GM12865 (cell line): ENCODE data around the gene MYRFL.

Source experiments
- DNase-seq: peaks from one replicate; pipeline ENCODE4 v3.0.0; 2010; ENCODE audit warnings: low read depth
- H3K4me3 ChIP-seq: 2 replicates; pipeline ENCODE4 v1.5.1; 2011; ENCODE audit warnings: mild to moderate bottlenecking, low read depth, low read length, control low read depth
- CTCF ChIP-seq: IDR thresholded peaks from 2 replicates; pipeline ENCODE4 v1.5.1; 2011; ENCODE audit warnings: low read length, control low read depth, low read depth, inconsistent platforms; ENCODE audit not compliant: insufficient read depth; ENCODE audit errors: missing control alignments

MYRFL gene

GRCh38 chr12:69951108-69951507, 126.1 kb downstream of the MYRFL start:
- H3K4me3 ChIP-seq, result no peak overlapping the region
- no peak for DNase-seq
- TF ChIP-seq CTCF, result no peak

DNA sequence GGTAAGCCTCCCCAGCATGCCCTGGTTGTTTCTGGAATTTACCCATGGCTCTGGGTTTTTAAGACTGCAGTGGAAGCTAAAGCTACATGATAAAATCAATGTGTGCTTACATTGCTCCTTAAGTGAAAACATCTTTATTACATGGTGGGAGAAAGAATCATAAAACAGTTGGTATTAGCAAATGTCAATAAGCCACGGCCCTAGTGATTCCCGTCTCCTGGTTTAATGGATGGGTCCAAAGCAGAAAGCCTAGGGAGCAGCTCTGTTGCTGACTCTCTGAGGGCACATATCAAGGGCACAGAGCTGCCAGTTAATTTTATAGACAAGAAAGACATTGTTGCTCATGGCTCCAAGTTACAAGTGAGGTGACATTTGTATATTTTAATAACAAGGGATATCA, 127.9 kb downstream of the MYRFL start:
- H3K4me3 ChIP-seq, result no peak overlapping the region
- no peak for DNase-seq
- TF ChIP-seq CTCF, result no peak

DNA sequence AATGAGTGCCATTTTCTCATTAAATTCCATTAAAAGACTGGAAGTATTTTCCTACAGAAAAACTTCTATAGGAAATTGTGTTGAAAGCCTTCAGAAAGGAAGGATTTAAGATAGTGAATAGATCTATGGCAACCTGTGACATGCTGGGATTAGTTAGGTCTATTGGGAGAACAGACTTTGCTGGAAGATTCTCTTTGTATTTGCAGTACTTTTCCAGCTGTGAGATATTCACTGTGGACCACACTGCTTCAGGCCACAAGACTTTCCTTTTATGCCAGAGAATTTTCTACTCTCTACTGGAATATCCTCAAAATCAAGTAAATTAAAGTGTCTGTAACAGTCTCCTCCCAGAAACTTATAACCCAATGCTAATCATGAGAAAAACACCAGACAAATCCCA, 136.2 kb downstream of the MYRFL start:
- TF ChIP-seq CTCF, result no peak
- no peak for DNase-seq
- H3K4me3 ChIP-seq, result no peak overlapping the region

- no peak overlapping the region for H3K4me3 ChIP-seq
- DNase-seq, result no peak
- TF ChIP-seq CTCF, result no peak
These were observed 141.4 kb downstream of the MYRFL start for GRCh38 chr12:69966409-69966808.

DNA sequence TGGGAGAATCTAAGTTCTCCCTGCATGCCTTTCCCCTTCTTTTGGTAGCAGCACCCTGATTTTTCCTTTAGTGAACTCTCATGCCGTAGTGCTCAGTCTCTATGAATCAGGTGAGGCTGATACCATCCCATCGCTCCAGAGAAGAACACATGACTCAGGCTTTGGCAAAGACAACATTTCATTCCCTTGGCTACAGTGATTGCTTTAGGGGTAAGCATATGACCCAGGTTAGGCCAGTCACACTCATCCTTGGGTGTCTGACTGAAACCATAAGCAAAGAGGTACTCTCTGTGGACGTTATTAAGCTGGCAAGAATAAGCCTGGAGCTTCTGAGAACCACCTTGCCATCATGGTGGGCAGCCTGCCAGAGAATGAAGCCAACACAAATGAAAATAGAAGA, 141.8 kb downstream of the MYRFL start:
- no peak for DNase-seq
- TF ChIP-seq CTCF, result no peak
- no peak overlapping the region for H3K4me3 ChIP-seq

GRCh38 chr12:69969011-69969410, 144.0 kb downstream of the MYRFL start:
- no peak overlapping the region for H3K4me3 ChIP-seq
- DNase-seq, result no peak
- no peak for TF ChIP-seq CTCF

DNA sequence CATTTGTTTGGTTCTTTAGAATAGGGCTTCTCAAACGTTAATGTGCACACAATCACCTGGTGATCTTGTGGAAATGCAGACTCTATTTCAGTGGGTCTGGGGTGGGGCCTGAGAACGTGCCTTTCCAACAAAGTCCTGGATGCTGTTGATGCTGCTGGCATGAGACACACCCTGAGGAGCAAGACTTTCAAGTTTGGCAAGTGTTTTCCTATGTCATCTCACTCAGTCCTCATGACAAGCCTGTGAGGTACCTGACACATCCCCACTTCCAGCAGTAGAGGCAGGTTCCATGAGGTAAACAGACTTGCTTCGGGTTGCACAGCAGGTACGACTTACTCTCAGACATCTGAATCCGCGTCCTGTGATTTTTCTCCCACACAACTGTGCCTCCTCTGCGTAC, 147.1 kb downstream of the MYRFL start:
- no peak for DNase-seq
- TF ChIP-seq CTCF, result no peak
- no peak overlapping the region for H3K4me3 ChIP-seq
